ENCODE data around the gene OPA1. TPM values are rescaled to one million over a fixed set of nuclear protein-coding genes. Genes with fewer than 3 reads are reported as not detected.

Gene OPA1
- total RNA-seq, 1 experiment from 2014 or later: 75.4 TPM

- Histone ChIP-seq H4K20me1 (ENCODE audit: control insufficient read depth, insufficient read depth, insufficient read length) (no peaks in the 10 kb centered on the region), H2BK20ac (ENCODE audit: low read depth, low read length, poor library complexity, severe bottlenecking) (no peak overlapping the region), H2BK15ac (ENCODE audit: low read depth, low read length) (no peak overlapping the region), H3K14ac (ENCODE audit: insufficient read depth, low read length) (no peak overlapping the region), H3K4me2 (ENCODE audit: insufficient read depth, insufficient read length, low read length) (no peak overlapping the region), H3K9me3 (ENCODE audit: control insufficient read depth, low read depth, low read length) (no peaks in the 10 kb centered on the region), H3K9ac (ENCODE audit: extremely low read depth, insufficient read length, low read length) (no peak overlapping the region), H4K91ac (ENCODE audit: insufficient read length, low read depth, low read length) (no peak overlapping the region), H3T11ph (ENCODE audit: low read length) (no peak overlapping the region), H4K8ac (replicated peaks; ENCODE audit: insufficient read length, low read depth, low read length) (no peak overlapping the region), H3K56ac (ENCODE audit: insufficient read length, low read depth, low read length) (no peak overlapping the region), H2BK12ac (ENCODE audit: insufficient read length, low read depth, low read length) (no peak overlapping the region), H2AK5ac (ENCODE audit: insufficient read length, low read length) (no peak overlapping the region), H3K27me3 (ENCODE audit: insufficient read depth, low read length) (no peaks in the 10 kb centered on the region), H3K18ac (ENCODE audit: insufficient read length, low read depth, low read length) (no peak overlapping the region), H2BK5ac (ENCODE audit: insufficient read length, low read length) (no peak overlapping the region), H3K79me1 (ENCODE audit: insufficient read depth, low read depth, low read length, poor library complexity, severe bottlenecking) (no peaks in the 10 kb centered on the region), H2AFZ (ENCODE audit: low read length) (no peak overlapping the region), H4K5ac (ENCODE audit: insufficient read length, low read depth, low read length) (no peak overlapping the region), H3K23ac (ENCODE audit: insufficient read length, low read depth, low read length) (no peak overlapping the region), H3K4me1 (ENCODE audit: insufficient read depth, low read length) (no peaks in the 10 kb centered on the region), H3K79me2 (ENCODE audit: insufficient read depth, low read length) (no peaks in the 10 kb centered on the region), H3K4ac (ENCODE audit: low read depth, low read length) (no peak overlapping the region), H2BK120ac (ENCODE audit: low read depth, low read length, poor library complexity, severe bottlenecking) (no peak overlapping the region), H3K27ac (ENCODE audit: insufficient read length, low read depth, low read length) (no peak overlapping the region), H3K23me2 (ENCODE audit: insufficient read length, low read depth, low read length, poor library complexity, severe bottlenecking) (no peaks in the 10 kb centered on the region)
- Mint-ChIP-seq H3K36me3 (ENCODE audit: insufficient read depth in 1 of 3, low read depth in 3 of 3) (peaks cover 24 to 71% (median 60%) of the 10 kb centered on the region in 3 experiments; a peak in 6 of 7 replicates), H3K4me3 (no peak overlapping the region), H3K27ac (no peak overlapping the region), H3K27me3 (ENCODE audit: low read depth) (no peaks in the 10 kb centered on the region), H3K4me1 (peaks cover 9 to 21% of the 10 kb centered on the region in 2 experiments), H3K9me3 (no peaks in the 10 kb centered on the region)
- no peak for DNase-seq
- peak; percentile 67 for TF ChIP-seq CTCF (conservative IDR thresholded peaks at IDR 0.05)
- WGBS (ENCODE audit: extremely low coverage, insufficient read length, low lambda C conversion rate): no CpG with 5 or more reads among the region's 1 CpG
These were observed 72.5 kb downstream of the OPA1 start for GRCh38 chr3:193665370-193665989.
